OCI-LY3 (cell line): Measurements from ENCODE around the gene EXD1.
"Not testable (repeated sequence)": the region's sequence is repeated elsewhere in the genome, so short reads cannot be mapped to it uniquely, and the experiment has no call there.

ENCODE experiments used
- H2AFZ ChIP-seq: fragments of 200-600, 300-600 bp; shearing (Covaris generic); 2 replicates; pipeline ENCODE4 v1.6.0; 2014; ENCODE audit warnings: antibody characterized with exemption, low read depth, low read length
- H3K27ac ChIP-seq: fragments of 200-600, 300-600 bp; sonication (generic); 2 replicates; pipeline ENCODE4 v1.5.1; 2014; ENCODE audit warnings: mild to moderate bottlenecking, low read length, moderate library complexity, mixed read lengths
- H3K27me3 ChIP-seq: fragments of 200-600, 300-600 bp; sonication (generic); 2 replicates; pipeline ENCODE4 v1.6.1; 2014; ENCODE audit warnings: low read depth, low read length, mixed read lengths
- H3K36me3 ChIP-seq: fragments of 200-600, 300-600 bp; sonication (generic); replicated peaks from 2 replicates; pipeline ENCODE3; 2014; ENCODE audit warnings: low read depth, low read length, mixed read lengths
- H3K4me1 ChIP-seq: fragments of 300-600, 200-600 bp; sonication (generic); 2 replicates; pipeline ENCODE4 v1.6.1; 2014; ENCODE audit warnings: low read length, mixed read lengths
- H3K4me2 ChIP-seq: fragments of 200-600, 300-600 bp; sonication (generic); 2 replicates; pipeline ENCODE4 v1.6.1; 2014; ENCODE audit warnings: low read length, mixed read lengths
- H3K4me3 ChIP-seq: fragments of 300-600, 200-600 bp; sonication (generic); 2 replicates; pipeline ENCODE4 v1.5.1; 2014; ENCODE audit warnings: antibody characterized with exemption, mild to moderate bottlenecking, low read length, moderate library complexity
- H3K79me2 ChIP-seq: fragments of 300-600, 200-600 bp; shearing (Covaris generic); 2 replicates; pipeline ENCODE4 v1.6.1; 2014; ENCODE audit warnings: mild to moderate bottlenecking, low read length, mixed read lengths
- H3K9ac ChIP-seq: fragments of 300-600, 200-600 bp; shearing (Covaris generic); 2 replicates; pipeline ENCODE4 v1.6.0; 2014; ENCODE audit warnings: mild to moderate bottlenecking, low read length, moderate library complexity
- H3K9me3 ChIP-seq: fragments of 200-600, 300-600 bp; shearing (Covaris generic); 2 replicates; pipeline ENCODE4 v1.6.1; 2014; ENCODE audit warnings: low read length, mixed read lengths; ENCODE audit not compliant: insufficient read depth
- H4K20me1 ChIP-seq: fragments of 200-600, 300-600 bp; sonication (generic); 2 replicates; pipeline ENCODE4 v1.6.1; 2016; ENCODE audit warnings: low read length, mixed read lengths; ENCODE audit not compliant: insufficient read depth
- CTCF ChIP-seq: fragments of 200-600, 300-600 bp; sonication (generic); IDR thresholded peaks from 2 replicates; pipeline ENCODE4 v1.5.1; 2014; ENCODE audit warnings: antibody characterized with exemption, low read length, low read depth
- EZH2phosphoT487 ChIP-seq: fragments of 200-600 bp; shearing (Covaris generic); IDR thresholded peaks from 2 replicates; pipeline ENCODE4 v1.6.1; 2018; ENCODE audit warnings: antibody characterized with exemption, mixed run types, low read depth

EXD1 gene

GRCh38 chr15:41151451-41152005 lies 79.0 kb downstream of the EXD1 start:
- no peak overlapping the region for H3K27ac ChIP-seq
- H2AFZ ChIP-seq, result no peak overlapping the region
- H3K4me1 ChIP-seq, result peaks cover 8% of the 10 kb centered on the region; the same call in 1 of the 2 replicates
- no peaks in the 10 kb centered on the region for H3K27me3 ChIP-seq
- no peaks in the 10 kb centered on the region for H3K9me3 ChIP-seq
- H3K4me3 ChIP-seq, result no peak overlapping the region
- H3K9ac ChIP-seq, result no peak overlapping the region
- H4K20me1 ChIP-seq, result no peaks in the 10 kb centered on the region
- TF ChIP-seq EZH2phosphoT487 (no peak), CTCF (no peak)
- no peak overlapping the region for H3K4me2 ChIP-seq
- H3K36me3 ChIP-seq, result no peaks in the 10 kb centered on the region
- no peaks in the 10 kb centered on the region for H3K79me2 ChIP-seq

GRCh38 chr15:41150279-41150678 lies 80.3 kb downstream of the EXD1 start:
- TF ChIP-seq CTCF, result no peak
- TF ChIP-seq EZH2phosphoT487, result no peak
- Histone ChIP-seq H2AFZ (no peak overlapping the region), H3K4me3 (no peak overlapping the region), H3K79me2 (no peaks in the 10 kb centered on the region), H3K9me3 (no peaks in the 10 kb centered on the region), H3K4me2 (peak overlapping the region; percentile 39; the same call in 1 of the 2 replicates), H3K27ac (no peak overlapping the region), H3K9ac (no peak overlapping the region), H4K20me1 (no peaks in the 10 kb centered on the region), H3K27me3 (no peaks in the 10 kb centered on the region), H3K36me3 (no peaks in the 10 kb centered on the region), H3K4me1 (peaks cover 8% of the 10 kb centered on the region; the same call in 1 of the 2 replicates)

- Histone ChIP-seq H3K79me2 (no peaks in the 10 kb centered on the region), H3K4me1 (peaks cover 8% of the 10 kb centered on the region; the same call in 1 of the 2 replicates), H2AFZ (no peak overlapping the region)
Measured at GRCh38 chr15:41148065-41148464, 82.5 kb downstream of the EXD1 start.

GRCh38 chr15:41139619-41140018 lies 90.9 kb downstream of the EXD1 start:
- Histone ChIP-seq H3K4me2 (no peak overlapping the region), H2AFZ (no peak overlapping the region)
- TF ChIP-seq CTCF (no peak), EZH2phosphoT487 (no peak)

More at GRCh38 chr15:41148065-41148464, 82.5 kb downstream of the EXD1 start:
- no peaks in the 10 kb centered on the region for H3K27me3 ChIP-seq
- no peak overlapping the region for H3K27ac ChIP-seq
- no peaks in the 10 kb centered on the region for H3K9me3 ChIP-seq
- H3K4me3 ChIP-seq, result no peak overlapping the region
- H4K20me1 ChIP-seq, result no peaks in the 10 kb centered on the region
- H3K4me2 ChIP-seq, result no peak overlapping the region
- H3K36me3 ChIP-seq, result no peaks in the 10 kb centered on the region
- no peak for TF ChIP-seq CTCF
- no peak for TF ChIP-seq EZH2phosphoT487
- no peak overlapping the region for H3K9ac ChIP-seq

GRCh38 chr15:41139112-41139511 lies 91.4 kb downstream of the EXD1 start:
- H2AFZ ChIP-seq, H3K4me2 ChIP-seq, H3K9me3 ChIP-seq, H3K4me3 ChIP-seq, H3K4me1 ChIP-seq, H3K27ac ChIP-seq, H3K9ac ChIP-seq, H3K36me3 ChIP-seq, H3K27me3 ChIP-seq, H4K20me1 ChIP-seq, H3K79me2 ChIP-seq: not testable (repeated sequence)

More at GRCh38 chr15:41139619-41140018, 90.9 kb downstream of the EXD1 start:
- no peaks in the 10 kb centered on the region for H4K20me1 ChIP-seq
- no peak overlapping the region for H3K27ac ChIP-seq
- no peak overlapping the region for H3K4me3 ChIP-seq
- no peaks in the 10 kb centered on the region for H3K9me3 ChIP-seq
- no peaks in the 10 kb centered on the region for H3K4me1 ChIP-seq
- H3K27me3 ChIP-seq, result no peaks in the 10 kb centered on the region
- H3K79me2 ChIP-seq, result no peaks in the 10 kb centered on the region
- H3K36me3 ChIP-seq, result no peaks in the 10 kb centered on the region
- H3K9ac ChIP-seq, result no peak overlapping the region

- H3K4me2 ChIP-seq, H2AFZ ChIP-seq, H3K79me2 ChIP-seq, H3K27ac ChIP-seq, H3K9ac ChIP-seq, H3K9me3 ChIP-seq, H3K4me3 ChIP-seq, H3K36me3 ChIP-seq, H3K4me1 ChIP-seq, H4K20me1 ChIP-seq, H3K27me3 ChIP-seq: not testable (repeated sequence)
Measured at GRCh38 chr15:41135580-41135979, 95.0 kb downstream of the EXD1 start.
